GM23248 (cell line): ENCODE measurements around the gene PKHD1.

Experiments used
- EZH2 ChIP-seq: fragments of 200-600 bp; sonication (generic); IDR thresholded peaks from 2 replicates; pipeline ENCODE4 v1.6.1; 2018; ENCODE audit warnings: antibody characterized with exemption, mild to moderate bottlenecking; ENCODE audit not compliant: insufficient read depth, poor library complexity, severe bottlenecking
- EZH2phosphoT487 ChIP-seq: fragments of 200-600 bp; sonication (generic); IDR thresholded peaks from 2 replicates; pipeline ENCODE4 v1.6.1; 2018; ENCODE audit warnings: antibody characterized with exemption, moderate library complexity, mild to moderate bottlenecking, low read depth; ENCODE audit not compliant: insufficient read depth

DNA sequence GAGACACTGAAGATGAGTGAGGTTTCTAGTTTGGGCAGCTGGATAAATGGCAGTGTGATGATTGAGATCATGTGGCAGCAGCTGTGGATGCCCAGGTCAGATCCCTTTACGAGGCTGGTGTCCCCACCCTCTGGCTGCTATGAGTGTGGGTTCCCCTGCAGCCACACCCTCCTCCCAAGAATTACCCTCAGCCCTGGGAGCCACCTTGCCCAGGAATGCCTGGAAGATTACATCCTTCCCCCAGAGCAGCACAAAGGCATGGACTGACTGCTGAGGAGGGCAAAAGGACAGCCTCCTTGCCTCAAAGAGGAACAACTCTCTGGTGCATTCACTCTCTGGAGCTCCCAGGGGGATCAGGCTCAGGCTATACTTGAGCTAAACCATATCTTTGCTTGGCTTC is 15.0 kb upstream of the PKHD1 start:
- no peak for TF ChIP-seq EZH2
- TF ChIP-seq EZH2phosphoT487: no peak
